Testis (tissue), 2 donors: ENCODE results near the gene UGGT2.

Experiments
- POLR2A ChIP-seq: fragments of 450-650 bp; IDR thresholded peaks from one replicate; pipeline ENCODE4 v1.6.1; 2017; ENCODE audit warnings: antibody characterized with exemption, mild to moderate bottlenecking, moderate library complexity
- TF ChIP-seq, protein P1 (sequence below), 3 experiments: fragments of 450-650 bp in 2 of 3; fragments of 200-600 bp in 1 of 3; sonication (generic) in 1 of 3; IDR thresholded peaks; one replicate each; pipeline ENCODE4 v1.5.1; 2016 to 2019; ENCODE audit warnings: antibody characterized with exemption in 3 of 3, mild to moderate bottlenecking in 2 of 3, moderate library complexity in 1 of 3

DNA sequence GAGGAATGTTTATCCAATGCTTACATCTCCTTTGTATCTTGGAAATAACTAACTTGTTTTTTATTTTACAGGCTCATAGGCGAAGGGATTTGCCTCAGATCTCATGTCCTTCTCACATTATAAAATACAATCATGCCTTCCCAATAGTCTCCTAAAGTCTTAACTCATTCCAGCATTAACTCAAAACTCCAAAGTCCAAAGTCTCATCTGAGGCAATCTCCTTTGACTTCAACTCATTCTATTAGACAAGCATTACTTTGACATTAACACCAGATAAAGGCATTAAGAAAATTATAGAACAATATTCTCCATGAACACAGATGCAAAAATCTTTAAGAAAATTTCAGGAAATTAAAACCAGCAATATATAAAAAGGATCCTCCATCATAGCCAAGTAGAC is 238.7 kb downstream of the UGGT2 start:
- TF ChIP-seq, protein P1, sequence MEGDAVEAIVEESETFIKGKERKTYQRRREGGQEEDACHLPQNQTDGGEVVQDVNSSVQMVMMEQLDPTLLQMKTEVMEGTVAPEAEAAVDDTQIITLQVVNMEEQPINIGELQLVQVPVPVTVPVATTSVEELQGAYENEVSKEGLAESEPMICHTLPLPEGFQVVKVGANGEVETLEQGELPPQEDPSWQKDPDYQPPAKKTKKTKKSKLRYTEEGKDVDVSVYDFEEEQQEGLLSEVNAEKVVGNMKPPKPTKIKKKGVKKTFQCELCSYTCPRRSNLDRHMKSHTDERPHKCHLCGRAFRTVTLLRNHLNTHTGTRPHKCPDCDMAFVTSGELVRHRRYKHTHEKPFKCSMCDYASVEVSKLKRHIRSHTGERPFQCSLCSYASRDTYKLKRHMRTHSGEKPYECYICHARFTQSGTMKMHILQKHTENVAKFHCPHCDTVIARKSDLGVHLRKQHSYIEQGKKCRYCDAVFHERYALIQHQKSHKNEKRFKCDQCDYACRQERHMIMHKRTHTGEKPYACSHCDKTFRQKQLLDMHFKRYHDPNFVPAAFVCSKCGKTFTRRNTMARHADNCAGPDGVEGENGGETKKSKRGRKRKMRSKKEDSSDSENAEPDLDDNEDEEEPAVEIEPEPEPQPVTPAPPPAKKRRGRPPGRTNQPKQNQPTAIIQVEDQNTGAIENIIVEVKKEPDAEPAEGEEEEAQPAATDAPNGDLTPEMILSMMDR (IDR thresholded peaks at IDR 0.05): no peak
- TF ChIP-seq POLR2A: no peak
